Left ventricle myocardium superior (tissue), 1 donor: ENCODE results near the gene INPP5B. TPM values are rescaled to one million over a fixed set of nuclear protein-coding genes. Genes with fewer than 3 reads are reported as not detected.

Source experiments
- ATAC-seq: fragments of 200-7000 bp; cut with Tn5 transposase; one replicate; pipeline ENCODE4 v1.9.1; 2020; ENCODE audit warnings: mild to moderate bottlenecking, moderate library complexity
- DNase-seq: peaks from one replicate; pipeline ENCODE4 v3.0.0-alpha.2; 2020
- intact Hi-C: fragments of 100-400 bp; cut with micrococcal nuclease; formaldehyde crosslinking; loops from one replicate; pipeline ENCODE4 v1.11.0; 2022
- total RNA-seq: library from RNA; stranded (reverse); fragmentation: NEBNext Ultra II Directional; extraction: Animal tissue kit (Norgen Biotek cat#: 25700); gene quantifications from one replicate; pipeline ENCODE4 v1.2.1, GENCODE V29; 2021
- donor health status: DM: no; HTN: yes; CAD: no; lungs with severe emphysema.

Gene INPP5B
- total RNA-seq, 1 donor from 2014 or later, result 12.0 TPM

GRCh38 chr1:37814252-37814651 is 132.6 kb downstream of the INPP5B start:
- ATAC-seq, result no peak
- intact Hi-C loops, result no loop called here
- no peak for DNase-seq

GRCh38 chr1:37813529-37814145 is 133.2 kb downstream of the INPP5B start:
- DNase-seq (no peak), ATAC-seq (no peak)
- intact Hi-C loops, result no loop called here

GRCh38 chr1:37811027-37811655 is 135.7 kb downstream of the INPP5B start:
- DNase-seq (peak; percentile 63), ATAC-seq (no peak)
- intact Hi-C loops, result no loop called here

Other genes with a start within 250 kb of the INPP5B start
- gene EPHA10, start 181.9 kb downstream of the INPP5B start, total RNA-seq, result 0.10 TPM
- gene MANEAL, start 153.2 kb downstream of the INPP5B start, total RNA-seq, result 1.8 TPM
- gene C1orf122, start 139.3 kb downstream of the INPP5B start, total RNA-seq, result 45.6 TPM
- 4.0 TPM for gene YRDC, start 138.8 kb downstream of the INPP5B start, total RNA-seq
- 12.8 TPM for gene MTF1, start 87.5 kb downstream of the INPP5B start, total RNA-seq
- gene SF3A3, start 43.0 kb upstream of the INPP5B start, total RNA-seq, result 28.2 TPM
- gene FHL3, start 58.5 kb upstream of the INPP5B start, total RNA-seq, result 13.3 TPM
- gene UTP11, start 65.7 kb upstream of the INPP5B start, total RNA-seq, result 38.6 TPM
- not detected for gene POU3F1, start 99.7 kb upstream of the INPP5B start, total RNA-seq